Renal cortex interstitium (tissue), 11 donors: ENCODE data around the gene UBE3B. TPM values are rescaled to one million over a fixed set of nuclear protein-coding genes. Genes with fewer than 3 reads are reported as not detected.
A peak's percentile ranks its signal among the peaks of the same experiment; 100 is the strongest.

Experiments
- DNase-seq, 11 donors: peaks; one replicate each; pipeline ENCODE4 v3.0.0-alpha.2; 2013; ENCODE audit warnings: low read depth in 9 of 11, low spot score in 4 of 11; ENCODE audit errors: extremely low read depth in 1 of 11
- polyA plus RNA-seq, 3 donors: library from polyadenylated mRNA; unstranded; fragments of 120-200 nt; gene quantifications; one replicate each; pipeline ENCODE4 v1.2.1, GENCODE V29; 2013; ENCODE audit not compliant: insufficient read length in 3 of 3

UBE3B gene
- polyA plus RNA-seq, 3 donors = 30.4 to 38.8 (median 31.2) TPM

- DNase-seq = no peak
Measured at GRCh38 chr12:109446869-109447268, 30.6 kb upstream of the UBE3B start.

DNA sequence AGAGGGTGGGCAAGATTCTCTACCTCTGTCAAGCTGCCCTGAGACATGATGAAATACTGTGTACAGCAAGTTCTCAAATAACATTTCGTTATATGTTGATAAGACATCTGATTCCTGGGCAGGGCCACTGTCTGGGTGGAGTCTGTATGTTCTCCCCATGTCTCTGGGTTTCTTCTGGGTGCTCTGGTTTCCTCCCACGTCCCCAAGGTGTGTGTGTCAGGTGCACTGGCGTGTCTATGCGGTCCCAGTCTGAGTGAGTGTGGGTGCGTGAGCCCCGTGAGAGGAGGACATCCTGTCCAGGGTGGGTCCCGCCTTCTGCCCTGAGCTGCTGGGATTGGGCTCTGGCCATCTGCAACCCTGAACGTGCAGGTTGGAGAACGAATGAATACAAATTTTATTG, 30.0 kb upstream of the UBE3B start:
- DNase-seq = no peak

DNA sequence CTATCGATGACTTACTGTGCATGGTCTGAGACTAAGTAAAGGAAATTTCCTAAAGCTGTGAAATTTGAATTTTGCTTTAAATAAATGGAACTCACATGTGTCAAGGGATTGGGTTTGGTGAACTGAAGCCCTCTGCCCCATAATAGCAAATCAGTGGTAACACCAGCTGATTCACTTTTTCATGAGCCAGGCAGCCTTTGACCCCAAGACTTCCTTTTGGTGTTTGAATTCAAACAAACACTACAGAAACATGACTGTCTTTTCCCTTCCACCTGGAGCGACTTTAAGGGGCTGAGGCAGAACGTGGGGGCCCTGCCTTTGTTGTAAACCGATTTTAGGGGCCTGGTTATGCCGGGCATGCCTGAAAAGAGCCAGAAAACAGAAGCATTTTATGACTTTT, 29.2 kb upstream of the UBE3B start:
- DNase-seq = no peak

GRCh38 chr12:109448707-109449390, 28.6 kb upstream of the UBE3B start:
- no peak for DNase-seq

DNA sequence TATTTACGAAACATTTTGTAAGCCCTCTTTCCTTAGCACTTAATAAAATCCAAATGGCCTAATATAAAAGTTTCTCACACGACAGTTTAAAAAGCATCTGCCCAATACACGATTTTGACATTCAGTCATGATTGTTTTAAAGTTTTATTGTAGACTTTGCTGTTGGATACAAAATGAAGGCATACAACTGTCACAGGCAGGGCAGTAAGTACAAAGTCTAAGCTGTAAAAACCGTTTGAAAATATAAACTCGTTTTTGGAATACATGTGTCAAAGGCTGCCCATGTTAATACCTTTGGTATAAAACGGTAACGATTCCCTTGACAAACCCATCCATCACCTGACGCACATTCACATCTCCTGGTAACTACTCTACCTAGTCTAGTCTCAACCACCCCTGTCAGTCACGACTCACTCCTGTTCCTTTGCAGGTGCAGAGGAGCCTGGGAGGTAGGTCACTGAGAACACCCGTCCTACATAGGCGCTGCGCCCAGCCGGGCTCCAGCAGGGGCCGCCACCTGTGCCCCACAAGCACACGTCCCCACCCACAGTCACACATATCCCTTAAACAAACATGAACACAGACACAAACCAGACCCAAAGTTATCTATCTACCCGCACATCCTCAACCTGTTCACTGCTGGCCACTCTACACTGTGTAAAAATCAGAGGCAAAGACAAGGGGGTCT, 27.4 kb upstream of the UBE3B start:
- DNase-seq = no peak

GRCh38 chr12:109450980-109451379, 26.5 kb upstream of the UBE3B start:
- DNase-seq = no peak

- no peak for DNase-seq
Measured at GRCh38 chr12:109451400-109451799, 26.0 kb upstream of the UBE3B start.

GRCh38 chr12:109452489-109452888, 24.9 kb upstream of the UBE3B start:
- no peak for DNase-seq

DNA sequence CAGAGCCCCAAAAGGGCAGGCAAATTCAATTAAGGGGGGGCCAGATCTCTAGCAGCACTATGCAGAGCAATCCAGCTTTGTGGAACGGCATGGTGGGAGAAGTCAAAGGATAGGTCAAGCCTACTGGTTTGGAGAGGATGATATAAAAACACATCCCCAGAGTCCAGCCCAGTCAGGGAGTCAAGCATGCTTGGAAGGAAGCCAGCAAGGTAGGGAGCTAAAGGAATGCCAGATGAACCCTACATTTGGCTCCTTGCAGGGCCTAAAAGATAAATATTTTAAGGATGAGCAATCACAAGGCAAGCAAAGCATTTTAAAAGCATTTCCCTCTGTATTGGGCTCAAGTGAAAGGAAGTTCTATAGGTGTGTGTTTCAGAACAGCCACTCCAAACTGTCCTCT, 21.7 kb upstream of the UBE3B start:
- DNase-seq = no peak

- no peak for DNase-seq
Measured at GRCh38 chr12:109458086-109458485, 19.3 kb upstream of the UBE3B start.

GRCh38 chr12:109458771-109459208, 18.6 kb upstream of the UBE3B start:
- peak in 2 of 11 donors; percentile 29 to 35 for DNase-seq

DNA sequence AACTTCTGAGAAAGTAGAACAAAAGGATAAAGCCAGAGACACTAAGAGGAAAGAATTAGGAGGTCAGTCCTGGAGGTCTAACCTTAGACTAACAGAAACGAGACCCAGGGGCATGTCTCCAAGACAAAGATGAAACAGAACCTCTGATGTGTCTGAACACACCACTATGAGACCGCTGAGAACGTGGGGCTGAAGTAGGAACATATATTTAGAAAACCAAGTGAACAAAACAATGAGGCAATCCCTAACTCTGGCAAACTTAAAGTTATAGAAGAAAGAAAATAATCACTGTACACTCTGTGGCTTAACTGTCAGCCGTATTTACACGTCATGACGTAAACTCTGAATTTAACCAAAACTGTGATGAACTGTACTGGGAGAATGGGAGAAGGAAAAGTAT, 18.2 kb upstream of the UBE3B start:
- DNase-seq = no peak

- no peak for DNase-seq
Measured at GRCh38 chr12:109460538-109460937, 16.9 kb upstream of the UBE3B start.

DNA sequence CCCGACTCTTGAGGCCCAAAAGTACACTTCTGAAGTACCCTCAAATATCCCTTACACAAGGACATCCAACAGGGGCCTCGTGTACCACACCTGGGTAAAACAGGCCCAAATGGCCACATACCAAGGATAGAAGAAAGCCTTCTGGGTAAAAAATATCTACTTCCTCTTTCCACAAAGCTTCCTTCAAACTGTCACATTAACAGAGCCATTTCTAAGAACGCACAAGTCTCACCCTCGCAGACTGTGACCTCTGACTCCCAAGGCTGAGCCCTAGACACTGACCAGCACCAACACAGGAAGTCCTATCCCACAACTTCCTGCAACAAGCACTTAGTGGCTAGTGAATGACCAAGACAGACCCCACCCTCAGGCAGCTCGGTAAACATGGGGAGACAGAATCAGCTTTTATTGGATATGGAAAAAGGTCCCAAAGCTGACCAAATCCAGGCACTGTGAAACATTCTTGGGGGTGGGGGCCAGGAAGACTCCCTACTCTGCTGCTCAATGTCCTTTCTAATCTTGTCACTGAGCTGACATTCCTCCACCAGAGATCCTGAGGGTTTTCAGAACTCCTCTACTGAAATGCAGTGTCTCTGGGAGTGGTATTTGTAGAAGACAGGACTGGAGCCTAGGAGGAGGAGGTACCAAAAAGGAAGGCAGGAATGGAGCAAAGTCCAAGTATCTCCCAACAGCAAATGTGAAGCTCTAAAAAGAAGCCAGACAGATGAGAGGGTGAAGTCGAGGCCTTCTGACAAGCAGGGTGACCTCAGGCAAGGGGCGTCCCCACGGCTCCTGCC, 16.2 kb upstream of the UBE3B start:
- DNase-seq = no peak

DNA sequence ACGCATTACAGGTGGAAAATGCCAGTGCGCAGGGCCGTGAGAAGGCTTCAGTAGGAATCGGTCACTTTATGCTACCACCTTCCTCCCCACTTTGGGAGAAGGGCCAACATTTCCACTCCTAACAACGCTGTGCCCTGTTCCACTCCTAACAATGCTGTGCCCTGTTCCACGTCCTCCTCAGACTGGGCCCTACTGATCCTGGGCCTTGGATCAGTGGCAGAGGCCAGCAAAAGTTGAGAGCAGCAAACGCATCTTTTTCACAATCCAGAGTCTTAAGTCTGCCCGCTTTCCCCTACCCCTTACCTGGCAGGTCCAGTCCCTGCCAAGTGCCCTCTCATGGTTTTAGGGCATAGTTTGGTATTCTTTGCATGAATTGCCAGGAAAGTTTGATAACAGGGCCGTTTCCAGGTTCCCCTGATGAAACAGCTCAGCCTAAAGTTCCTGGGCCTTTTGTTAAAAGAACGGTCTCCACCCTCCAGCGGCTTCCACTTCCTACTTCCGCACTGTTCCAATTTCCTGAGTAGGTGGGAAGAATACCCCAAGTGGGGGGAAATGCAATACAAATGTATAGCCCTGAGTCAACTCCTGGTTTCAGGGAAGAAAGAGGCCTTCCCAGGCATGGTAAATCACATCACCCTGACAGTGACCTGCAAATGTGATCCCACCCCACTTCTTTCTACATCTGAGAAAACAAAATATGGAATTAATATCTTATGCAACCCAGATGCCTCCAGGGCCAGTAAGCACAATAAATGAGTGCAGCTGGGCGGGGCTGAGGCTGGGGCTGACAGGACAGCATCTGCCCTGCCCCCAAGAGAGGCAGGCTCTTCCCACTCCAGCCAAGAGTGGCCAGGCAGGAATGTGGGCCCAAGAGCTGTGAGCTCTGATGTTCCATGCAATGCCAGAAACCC, 15.3 kb upstream of the UBE3B start:
- peak in 5 of 11 donors; percentile 27 to 66 (median 54) for DNase-seq

DNA sequence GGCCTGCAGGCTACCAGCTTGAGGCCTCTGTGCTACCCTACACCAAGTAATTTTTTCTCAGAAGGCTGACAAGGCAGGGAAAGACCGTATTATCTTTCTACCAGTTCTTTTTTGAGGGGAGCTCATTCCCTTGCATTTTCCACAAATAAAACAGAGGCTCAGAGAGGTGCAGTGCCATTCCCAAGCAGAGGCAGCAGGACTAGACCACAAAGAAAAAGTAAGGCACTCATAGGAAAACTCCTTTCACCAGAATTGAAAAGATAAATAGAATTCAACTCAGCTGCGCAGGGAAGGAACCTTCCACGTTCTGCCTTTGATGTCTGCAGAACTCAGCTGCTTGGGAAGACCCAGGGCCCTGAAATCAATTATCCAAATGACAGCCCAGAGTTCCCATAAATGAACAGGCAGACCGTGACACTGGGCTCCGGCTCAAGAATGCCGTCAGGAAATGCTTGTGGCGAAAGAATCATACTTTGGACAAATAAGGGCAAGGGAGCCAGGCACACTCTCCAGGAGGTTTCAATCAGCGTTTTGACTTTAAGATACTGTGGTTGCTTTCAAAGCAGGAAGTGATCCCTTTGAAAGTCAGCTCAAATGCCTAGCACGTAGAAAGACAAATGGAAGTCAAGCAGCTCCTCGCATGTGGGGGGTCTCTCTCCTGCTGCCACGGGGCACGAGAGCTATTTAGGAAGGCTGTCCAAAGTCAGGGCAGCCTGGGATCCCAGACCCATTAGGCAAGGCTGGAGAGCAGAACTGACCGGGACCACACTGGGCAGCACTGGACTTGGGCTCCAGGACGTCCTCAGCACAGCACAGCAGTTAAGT, 14.4 kb upstream of the UBE3B start:
- peak; percentile 74 to 93 (median 87) for DNase-seq

DNA sequence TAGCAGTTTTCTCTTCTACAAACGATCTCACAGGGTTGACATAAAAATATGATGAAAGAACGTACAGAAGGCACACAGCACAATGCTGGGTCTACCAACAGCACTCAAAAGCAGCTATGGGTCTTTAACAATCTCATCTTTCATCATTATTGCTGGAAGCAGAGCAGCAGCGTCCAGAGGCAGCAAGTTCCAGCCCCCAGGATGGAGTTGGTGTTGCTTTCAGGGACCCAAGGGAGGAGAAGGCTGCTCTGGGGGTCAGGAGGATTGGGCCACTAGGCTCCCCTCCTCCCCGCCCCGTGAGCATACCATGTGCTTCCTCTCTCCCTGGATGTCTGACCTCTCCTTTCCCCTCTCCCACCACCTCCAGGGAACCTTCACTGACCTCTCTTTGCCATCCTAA, 13.7 kb upstream of the UBE3B start:
- DNase-seq = no peak

- no peak for DNase-seq
Measured at GRCh38 chr12:109464642-109465351, 12.6 kb upstream of the UBE3B start.
